NCI-H226 (cell line): ENCODE results near the gene FASLG.
A peak's percentile ranks its signal among the peaks of the same experiment; 100 is the strongest.
"Not testable (repeated sequence)": the region's sequence is repeated elsewhere in the genome, so short reads cannot be mapped to it uniquely, and the experiment has no call there.

Source experiments
- DNase-seq: peaks from one replicate; pipeline ENCODE4 v3.0.0-alpha.2; 2015

Gene FASLG, protein sequence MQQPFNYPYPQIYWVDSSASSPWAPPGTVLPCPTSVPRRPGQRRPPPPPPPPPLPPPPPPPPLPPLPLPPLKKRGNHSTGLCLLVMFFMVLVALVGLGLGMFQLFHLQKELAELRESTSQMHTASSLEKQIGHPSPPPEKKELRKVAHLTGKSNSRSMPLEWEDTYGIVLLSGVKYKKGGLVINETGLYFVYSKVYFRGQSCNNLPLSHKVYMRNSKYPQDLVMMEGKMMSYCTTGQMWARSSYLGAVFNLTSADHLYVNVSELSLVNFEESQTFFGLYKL

DNA sequence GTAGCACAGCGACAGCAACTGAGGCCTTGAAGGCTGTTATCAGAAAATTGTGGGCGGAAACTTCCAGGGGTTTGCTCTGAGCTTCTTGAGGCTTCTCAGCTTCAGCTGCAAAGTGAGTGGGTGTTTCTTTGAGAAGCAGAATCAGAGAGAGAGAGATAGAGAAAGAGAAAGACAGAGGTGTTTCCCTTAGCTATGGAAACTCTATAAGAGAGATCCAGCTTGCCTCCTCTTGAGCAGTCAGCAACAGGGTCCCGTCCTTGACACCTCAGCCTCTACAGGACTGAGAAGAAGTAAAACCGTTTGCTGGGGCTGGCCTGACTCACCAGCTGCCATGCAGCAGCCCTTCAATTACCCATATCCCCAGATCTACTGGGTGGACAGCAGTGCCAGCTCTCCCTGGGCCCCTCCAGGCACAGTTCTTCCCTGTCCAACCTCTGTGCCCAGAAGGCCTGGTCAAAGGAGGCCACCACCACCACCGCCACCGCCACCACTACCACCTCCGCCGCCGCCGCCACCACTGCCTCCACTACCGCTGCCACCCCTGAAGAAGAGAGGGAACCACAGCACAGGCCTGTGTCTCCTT lies at the start of gene FASLG:
Gene FASLG (plus strand): TSS at position 233 of the 583 bp plus-strand sequence. CDS start 99 bp downstream, at position 332.
- no peak for DNase-seq

DNA sequence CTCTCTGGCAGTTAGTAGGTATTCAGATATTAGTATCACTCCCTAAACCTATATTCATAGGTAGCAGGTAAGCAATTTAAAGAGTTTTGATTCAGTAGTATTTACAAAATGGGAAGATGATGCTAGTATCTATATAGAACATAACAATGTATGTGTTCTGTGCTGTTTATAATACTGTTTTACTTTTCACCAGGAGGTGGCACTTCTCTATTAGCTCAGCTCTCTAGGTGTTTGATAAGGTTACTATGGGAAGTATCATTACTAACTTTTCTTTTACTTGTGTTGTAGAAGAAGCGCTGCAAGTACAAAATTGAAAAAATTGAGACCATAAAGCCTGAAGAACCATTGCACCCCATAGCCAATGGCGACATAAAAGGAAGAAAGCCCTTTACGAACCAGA lies 49.4 kb upstream of the FASLG start:
- DNase-seq, result no peak

DNA sequence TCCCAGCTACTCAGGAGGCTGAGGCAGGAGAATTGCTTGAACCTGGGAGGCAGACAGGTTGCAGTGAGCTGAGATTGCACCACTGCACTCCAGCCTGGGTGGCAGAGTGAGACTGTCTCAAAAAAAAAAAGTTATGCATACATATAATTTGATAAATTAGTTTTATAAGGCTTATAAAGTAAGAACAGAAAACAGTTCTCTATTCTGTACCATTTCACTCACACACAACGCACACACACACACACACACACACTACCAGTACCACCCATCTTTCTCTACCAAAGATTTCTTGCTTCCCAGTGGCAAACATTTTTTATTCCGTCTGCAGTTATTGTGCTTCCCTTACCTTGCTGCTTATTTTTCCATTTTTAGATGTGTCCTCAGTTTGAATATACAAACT lies 46.4 kb upstream of the FASLG start:
- no peak for DNase-seq

DNA sequence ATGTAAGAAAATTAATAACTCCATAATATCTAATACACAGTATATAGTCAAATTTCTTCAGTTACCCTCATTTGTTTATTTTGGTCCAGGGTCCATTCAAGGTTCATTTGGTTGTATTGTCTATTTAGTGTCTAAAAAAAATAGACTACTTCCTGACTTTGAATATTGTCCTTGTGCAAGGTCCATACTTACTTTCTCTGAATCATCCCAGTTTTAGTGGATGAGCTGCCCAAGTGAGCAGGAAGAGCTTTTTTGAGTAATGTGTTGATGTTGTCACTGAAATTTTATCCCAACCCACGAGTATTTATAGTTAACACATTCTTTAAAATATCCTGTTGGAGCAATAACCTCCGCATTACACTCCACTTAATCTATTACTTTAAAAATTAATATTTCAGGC lies 45.6 kb upstream of the FASLG start:
- no peak for DNase-seq

DNA sequence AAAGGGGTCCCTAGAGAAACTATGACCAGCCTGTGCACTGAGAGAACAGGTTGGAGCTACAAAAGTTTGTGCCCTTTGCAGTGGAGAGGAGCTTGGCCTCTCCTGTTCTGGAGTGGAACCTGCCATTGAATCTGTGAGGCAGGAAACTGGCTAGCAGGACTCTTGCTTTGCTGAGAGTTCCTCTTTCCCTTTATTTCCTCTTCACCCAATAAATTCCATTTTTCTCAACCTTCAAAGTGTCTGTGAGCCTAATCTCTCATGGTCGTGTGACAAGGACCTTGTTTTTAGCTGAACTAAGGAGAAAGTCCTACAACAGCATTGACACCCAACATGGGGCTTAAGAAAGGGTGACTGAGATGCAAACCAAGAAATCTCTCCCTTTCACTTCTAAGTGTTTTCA lies 42.7 kb upstream of the FASLG start:
- DNase-seq, result no peak

DNA sequence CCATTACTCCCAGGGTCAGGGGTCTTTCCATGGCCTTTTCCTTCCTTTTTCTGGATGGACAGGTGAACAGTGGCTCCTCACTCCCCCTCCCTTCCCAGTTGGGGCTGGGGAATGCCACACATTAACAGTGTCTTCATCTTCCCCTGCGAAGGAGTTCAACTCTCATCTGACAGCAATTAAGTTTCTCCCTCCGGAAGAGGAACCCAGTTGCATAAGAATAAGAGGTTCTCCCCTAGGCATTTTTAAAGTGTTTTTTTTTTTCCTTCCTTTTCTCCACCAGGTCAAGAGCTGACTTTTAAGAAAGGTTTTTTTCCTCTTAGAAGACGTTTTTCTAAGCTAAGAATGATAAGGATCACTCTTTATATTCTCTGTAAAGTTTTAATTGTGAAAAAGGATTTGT lies 42.3 kb upstream of the FASLG start:
- no peak for DNase-seq

DNA sequence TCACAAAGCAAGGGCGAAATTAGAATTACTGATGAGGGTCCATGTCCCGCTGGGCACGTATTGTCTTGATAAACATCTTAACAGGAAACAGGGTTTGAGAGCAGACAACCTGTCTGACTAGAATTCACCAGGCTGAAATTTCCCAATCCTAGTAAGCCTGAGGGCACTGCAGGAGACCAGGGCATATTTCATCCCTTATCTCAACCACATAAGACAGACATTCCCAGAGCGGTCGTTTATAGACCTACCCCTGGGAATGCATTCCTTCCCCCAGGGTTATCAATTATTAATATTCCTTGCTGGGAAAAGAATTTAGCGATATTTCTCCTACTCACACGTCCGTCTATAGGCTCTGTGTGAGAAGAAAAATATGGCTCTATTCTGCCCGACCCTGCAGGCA lies 38.3 kb upstream of the FASLG start:
- not testable (repeated sequence) for DNase-seq

DNA sequence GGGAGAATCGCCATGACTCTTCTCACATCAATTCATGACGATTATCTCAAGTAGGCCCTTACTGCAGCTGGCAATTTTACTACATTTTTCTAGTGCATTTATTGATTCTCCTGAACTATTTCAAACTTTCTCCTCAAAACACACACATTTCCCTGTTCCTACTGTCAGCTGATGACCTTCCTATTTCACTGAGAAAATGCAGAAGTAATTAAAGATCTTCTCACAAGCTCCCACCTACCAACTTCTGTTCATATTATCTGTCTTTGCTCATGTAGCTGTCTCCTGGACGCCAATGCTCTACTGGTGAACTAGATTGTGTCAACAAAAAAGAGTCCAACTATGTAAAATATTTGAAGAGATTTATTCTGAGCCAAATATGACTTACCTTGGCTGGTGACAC lies 36.4 kb upstream of the FASLG start:
- DNase-seq, result no peak

DNA sequence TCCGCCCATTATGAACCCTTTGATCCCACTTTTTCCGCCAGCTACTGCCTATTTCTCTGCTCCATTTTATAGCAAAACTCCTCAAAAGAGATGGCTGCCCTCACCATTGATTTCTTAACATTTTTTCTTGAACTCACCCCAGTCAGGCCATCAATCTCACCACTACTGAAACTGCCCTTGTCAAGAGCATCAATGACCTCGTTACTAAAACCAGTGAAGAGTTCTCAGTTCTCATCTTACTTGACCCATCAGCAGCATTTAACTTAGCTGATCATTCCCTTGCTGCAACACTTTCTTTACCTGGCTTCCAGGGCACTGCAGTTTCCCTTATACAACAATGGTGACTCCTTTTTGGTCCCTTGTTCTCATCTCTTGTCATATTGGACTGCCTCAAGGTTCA lies 35.2 kb upstream of the FASLG start:
- no peak for DNase-seq

DNA sequence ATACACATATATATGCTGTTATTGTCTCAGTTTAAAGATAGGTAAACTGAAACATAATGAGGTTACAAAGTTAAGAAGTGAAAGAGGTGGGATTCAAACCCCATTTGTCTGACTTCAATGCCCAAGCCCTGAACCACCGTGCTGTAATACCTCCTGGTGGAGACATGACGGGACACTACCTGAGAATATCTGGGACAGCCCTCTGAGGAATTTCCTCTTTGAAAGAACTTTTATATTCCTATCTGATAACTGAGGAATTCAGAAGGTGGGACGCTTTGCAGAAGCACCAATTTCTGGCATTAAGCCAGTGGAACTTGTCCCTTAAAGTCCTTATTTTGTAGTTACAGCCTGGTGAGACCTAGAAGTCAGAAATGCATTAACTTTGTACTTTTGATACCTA lies 32.1 kb upstream of the FASLG start:
- no peak for DNase-seq

DNA sequence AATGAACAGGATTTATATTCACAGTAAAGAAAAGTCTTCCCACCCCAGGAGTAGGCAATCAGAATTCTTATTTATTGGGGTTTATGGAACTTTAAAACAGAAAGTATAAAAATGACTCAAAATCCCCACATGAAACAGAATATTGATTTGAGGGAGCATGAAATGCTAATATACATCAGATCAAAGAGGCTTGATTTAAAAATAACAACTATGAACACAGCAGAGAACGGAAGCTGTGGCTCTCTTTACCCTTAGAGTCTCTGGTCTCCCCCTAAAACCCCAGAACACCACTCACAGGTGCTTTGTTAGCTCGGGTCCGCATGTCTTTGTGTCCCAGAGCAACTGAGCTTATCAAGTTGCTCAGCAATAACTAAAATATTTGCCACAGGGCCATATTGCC lies 31.2 kb upstream of the FASLG start:
- no peak for DNase-seq

DNA sequence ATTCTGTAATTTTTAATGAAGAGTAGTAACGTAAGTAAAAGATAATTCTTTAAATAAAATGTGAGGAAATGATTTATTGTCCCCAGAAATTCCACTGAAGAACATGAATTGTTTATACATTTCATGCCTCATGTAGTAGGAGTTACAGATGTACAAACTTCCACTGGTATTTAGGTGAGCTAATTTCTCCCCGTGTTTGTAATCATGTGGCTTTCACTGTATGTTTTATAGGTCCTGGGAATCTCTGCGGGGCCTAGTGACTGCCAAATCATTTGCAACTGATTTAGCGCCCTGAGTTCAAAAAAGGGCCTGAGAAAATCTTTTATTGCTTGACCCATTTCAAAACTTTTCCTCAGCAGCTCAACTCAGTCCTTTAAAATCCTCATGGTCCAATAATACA lies 30.5 kb upstream of the FASLG start:
- no peak for DNase-seq

DNA sequence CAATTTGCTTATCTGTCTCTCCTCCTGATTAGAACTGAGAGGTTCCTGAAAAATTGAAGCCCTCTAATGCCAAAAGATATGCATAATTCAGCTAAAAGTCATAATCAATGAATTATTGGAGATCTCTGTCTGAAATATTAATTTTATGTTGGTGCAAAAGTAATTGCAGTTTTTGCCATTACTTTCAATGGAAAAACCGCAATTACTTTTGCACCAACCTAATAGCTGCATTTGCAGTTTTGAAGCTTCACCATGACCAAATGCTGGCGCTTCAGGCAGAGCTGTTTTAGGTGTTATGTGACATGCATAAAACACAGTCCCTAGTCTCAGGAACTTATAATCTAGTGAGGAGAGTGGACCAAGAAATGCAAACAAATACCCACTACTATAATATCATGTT lies 29.7 kb upstream of the FASLG start:
- DNase-seq, result no peak

DNA sequence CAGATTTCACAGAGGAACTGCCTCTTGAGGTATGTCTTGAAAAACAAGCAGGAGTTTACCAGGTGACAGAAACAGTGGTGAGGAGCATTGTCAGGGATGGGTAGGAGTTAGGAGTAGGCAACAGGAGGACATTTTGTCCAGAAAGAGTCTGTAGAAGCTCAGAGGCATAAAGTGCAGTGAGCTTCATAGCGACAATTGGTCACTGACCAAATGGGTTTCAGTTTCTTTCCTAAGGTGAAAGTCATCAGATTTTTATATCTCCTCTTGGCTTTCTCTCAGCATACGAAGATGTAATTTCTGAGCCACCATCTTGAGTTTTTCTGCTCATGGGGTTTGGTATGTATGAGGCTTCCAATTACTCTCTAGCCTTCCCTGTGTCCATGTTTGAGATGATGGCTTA lies 29.3 kb upstream of the FASLG start:
- DNase-seq, result no peak

DNA sequence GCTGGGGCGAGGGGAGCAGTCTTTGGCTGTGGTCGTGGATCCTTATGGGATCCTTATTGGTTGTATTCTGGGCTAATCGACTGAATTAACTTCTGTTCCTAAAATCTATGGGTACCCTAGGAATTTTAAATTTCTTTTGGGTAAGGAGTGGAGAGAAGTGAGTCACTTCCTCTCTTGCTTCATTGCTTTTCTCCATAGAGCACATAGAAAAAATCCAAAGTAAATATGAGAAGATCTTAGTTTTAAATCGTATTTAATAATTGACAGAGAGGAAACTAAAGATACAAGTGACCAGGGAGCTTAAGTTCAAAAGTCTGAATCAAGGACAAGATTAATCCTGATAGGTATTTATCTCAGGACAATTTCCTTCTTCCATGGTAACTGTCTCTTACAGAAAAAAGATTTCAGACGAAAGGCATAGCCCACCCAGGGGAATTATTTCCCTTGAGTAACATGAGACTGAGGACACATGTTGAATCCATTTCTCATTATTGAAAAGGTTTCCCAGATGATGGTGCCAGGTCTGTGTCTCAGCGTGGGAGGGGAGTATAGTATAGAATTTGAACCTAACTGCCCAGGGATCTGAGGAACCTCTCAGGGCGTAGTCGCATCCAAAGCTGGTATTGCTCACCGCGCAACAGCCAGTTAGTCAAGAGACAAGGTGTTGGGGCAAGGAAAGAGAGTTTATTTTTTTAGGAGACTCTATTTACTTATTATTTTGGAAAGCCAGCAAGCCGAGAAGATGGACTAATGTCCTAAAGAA lies 28.7 kb upstream of the FASLG start:
- DNase-seq, result no peak

DNA sequence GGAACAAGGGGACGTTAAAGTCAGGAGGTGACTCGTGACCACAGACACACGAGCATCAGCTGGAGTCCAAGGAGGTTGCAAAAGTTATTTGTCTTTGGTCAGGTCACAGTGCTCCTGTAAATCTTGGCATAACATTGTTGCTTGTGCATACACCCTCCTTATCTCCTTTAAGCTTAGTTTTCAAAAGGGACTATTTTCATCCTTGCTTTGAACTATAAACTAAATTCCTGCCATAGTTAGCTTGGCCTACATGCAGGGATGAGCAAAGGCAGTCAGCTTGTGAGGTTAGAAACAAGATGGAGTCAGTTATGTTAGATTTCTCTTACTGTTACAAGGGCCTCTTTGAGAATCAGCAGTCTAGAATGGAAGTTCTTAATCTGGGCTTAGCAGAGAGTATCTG lies 28.0 kb upstream of the FASLG start:
- DNase-seq, result no peak

DNA sequence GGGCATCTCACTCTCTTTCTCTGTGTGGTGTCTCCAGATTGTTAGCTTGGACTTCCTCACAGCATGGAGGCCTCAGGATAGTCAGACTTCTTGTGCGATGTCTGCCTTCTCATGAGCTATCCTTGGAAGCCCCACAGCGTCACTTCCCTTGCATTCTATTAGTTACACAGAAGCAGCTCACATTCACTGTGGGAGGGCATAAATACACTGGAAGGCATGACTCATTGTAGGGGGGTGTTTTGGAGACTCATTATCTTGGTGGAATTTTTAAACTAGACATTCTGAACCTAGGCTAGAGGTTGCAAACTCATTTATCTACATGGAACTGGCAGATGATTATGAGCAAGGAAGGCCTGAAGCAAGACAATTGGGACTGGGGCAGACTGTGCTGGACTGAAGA lies 21.4 kb upstream of the FASLG start:
- DNase-seq, result peak; percentile 97

DNA sequence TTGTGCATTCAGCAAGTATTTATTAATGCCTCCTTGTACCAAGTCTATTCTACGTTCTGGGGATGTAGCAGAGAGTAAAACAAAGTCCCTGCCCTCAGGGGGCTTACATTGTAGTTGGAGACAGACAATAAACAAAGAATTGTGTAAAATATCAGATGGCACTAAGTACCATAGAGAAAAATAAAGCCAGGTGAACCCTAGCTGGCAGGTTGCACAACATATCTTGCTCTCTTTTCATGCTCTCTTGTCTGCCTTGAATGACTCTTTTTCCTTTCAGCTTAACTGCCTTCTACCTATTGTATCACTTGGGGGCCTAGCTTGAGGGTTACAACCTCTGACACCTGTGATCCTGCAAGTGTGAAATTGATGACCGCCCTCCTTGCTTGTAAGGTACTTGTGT lies 20.7 kb upstream of the FASLG start:
- no peak for DNase-seq

DNA sequence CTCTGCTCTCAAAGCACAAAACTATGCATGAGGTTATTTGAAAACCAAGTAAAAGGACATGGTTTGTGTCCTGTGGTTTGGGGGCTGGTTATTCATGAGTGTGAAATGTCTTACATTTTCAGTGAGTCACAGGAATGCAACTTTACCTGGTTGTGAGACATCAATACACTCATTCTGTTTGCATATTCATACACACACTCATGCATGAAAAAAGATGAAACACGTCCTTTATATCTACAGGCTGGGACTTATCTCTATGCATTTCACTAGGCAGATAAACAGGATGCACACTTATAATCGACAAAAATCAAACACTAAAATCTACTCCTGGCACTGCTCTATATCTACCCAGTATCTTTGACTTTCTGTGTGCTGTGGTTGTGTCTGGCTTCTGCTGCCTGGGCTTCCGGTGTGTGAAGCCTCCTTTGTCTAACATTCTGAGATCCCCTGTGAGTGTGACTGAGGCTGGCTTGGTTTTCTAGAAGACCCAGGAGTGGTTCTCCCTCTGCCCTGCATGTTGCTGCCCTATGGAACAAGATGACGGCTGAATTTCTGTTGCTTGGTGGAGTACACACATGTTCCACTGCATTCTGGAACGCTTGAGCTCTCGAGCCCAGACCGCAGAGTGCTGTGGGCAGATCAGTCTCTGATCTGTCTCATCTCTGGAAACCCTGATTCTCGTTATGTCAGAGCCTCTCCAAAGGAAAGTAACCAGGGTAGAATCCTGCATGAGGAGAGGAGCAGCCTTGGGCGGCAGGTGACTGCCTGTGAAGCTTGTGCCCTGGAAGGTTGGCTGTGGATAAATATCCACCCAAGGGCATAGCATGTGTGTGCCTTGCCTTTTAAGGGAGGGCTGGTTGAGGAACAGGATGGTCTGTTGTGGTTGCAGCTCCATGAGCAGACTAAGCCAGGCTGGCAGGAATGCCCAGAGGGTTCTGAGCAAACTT lies 19.7 kb upstream of the FASLG start:
- DNase-seq, result peak; percentile 92

DNA sequence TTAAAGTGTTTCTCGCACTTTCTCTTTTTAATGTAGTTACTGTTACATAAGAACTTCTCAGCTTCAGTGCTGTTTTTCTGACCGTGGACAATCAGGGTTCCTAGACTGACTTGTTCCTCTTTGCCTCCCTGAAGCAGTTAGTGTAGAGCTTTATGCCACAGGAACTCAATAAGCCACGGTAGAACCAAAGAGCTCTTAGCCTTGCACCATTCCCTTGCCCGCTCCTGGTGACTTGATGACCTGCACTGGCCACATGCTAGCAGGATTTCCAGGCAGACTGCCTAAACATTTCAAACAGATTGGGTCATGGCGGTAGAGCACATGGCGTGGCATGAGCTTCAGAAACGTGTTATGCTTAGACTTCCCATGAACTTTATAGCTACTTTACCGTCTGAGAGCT lies 18.8 kb upstream of the FASLG start:
- DNase-seq, result no peak

DNA sequence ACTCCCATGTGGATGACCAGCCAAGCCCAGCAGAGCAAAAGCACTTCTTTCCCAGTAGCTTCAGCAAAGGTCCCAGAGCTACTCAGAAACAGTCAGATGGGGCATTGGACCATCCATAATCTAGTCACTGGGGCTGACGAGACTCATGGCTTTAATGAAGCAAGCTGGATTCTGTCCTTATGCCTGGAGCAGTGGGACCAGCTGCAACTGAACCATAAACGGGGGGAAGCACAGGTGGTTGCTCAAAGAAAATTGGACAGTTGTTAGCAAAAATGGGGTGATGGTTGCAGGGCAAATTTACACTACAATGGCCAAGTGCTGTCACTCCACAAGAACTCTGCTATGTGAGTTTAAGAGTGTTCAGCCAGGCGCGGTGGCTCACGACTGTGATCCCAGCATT lies 17.4 kb upstream of the FASLG start:
- no peak for DNase-seq

DNA sequence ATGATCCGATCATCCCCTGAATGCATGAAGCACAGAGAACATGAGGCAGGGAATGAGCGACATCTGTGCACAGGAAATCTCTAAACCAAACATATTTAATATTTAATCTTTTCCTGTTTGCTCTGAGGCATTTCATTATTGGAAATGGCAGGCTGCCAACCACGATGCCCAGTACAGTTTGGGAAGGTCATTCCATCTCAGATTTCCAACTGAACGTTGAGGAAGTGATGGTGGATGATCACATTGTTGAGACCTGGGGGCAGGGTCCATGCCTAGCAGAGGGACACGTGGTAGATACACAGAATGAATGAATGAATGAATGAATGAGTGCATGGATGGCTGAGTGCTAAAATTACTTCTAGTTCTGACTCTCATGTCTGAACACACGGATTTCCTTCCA lies 15.9 kb upstream of the FASLG start:
- no peak for DNase-seq

DNA sequence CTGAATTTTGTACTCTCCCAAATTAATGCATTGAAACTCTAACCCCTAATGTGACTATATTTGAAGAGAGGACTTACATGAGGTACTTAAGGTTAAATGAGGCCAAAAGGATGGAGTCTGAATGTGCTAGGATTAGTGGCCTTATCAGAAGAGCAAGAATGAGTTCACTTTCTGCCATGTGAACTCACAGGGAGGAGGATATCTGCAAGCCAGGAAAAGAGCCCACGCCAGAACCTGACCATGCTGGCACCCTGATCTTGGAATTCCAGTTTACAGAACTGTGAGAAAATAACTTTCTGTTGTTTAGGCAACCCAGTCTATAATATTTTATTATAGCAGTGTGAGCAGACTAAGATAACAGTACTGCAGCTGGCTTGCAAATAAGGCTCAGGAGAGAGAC lies 12.2 kb upstream of the FASLG start:
- DNase-seq, result peak; percentile 32
